Measurements from ENCODE around the gene NEK8.

Gene NEK8

DNA sequence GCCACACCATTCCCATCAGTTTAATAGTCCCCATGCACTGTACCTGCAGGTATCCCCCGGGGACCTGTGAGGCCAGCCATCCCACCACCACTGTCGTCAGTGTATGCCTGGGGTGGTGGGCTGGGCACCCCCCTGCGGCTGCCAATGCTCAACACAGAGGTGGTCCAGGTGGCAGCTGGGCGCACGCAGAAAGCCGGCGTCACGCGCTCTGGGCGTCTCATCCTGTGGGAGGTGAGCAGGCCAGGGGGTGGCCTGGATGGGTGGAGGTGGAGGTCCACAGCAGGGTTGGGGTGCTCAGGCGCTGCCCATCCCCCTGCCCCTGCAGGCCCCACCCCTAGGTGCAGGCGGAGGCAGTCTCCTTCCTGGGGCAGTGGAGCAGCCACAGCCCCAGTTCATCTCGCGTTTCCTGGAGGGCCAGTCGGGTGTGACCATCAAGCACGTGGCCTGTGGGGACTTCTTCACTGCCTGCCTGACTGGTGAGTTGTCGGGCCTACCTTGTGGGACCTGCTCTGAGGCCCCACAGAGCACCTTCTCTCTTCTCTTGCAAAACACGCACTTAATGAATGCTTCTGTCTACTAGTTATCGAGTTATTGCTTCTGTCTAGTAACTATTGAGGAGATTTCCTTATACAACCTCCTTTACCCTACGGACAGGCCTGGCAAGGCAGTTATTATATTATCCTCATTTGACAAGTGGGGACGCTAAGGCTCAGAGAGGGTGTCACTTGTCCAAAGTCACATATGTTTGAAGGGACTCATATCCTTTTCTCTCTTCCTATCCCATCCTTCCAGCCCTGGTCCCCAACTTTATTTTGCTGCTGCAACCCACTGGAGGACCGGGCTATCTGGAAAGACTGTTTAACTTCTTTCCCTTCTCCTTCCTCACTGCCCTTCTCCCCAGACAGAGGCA is 9.4 kb downstream of the NEK8 start:
- TF ChIP-seq, protein P1, sequence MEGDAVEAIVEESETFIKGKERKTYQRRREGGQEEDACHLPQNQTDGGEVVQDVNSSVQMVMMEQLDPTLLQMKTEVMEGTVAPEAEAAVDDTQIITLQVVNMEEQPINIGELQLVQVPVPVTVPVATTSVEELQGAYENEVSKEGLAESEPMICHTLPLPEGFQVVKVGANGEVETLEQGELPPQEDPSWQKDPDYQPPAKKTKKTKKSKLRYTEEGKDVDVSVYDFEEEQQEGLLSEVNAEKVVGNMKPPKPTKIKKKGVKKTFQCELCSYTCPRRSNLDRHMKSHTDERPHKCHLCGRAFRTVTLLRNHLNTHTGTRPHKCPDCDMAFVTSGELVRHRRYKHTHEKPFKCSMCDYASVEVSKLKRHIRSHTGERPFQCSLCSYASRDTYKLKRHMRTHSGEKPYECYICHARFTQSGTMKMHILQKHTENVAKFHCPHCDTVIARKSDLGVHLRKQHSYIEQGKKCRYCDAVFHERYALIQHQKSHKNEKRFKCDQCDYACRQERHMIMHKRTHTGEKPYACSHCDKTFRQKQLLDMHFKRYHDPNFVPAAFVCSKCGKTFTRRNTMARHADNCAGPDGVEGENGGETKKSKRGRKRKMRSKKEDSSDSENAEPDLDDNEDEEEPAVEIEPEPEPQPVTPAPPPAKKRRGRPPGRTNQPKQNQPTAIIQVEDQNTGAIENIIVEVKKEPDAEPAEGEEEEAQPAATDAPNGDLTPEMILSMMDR (conservative IDR thresholded peaks at IDR 0.05; ENCODE audit: low read depth): no peak
- CTCF ChIA-PET: no interaction called here
- peak overlapping the region; percentile 100 for H3K27ac ChIP-seq
- POLR2A ChIA-PET (ENCODE audit: low non-redundant PET): no interaction called here
- DNase-seq (ENCODE audit: low spot score): no peak

DNA sequence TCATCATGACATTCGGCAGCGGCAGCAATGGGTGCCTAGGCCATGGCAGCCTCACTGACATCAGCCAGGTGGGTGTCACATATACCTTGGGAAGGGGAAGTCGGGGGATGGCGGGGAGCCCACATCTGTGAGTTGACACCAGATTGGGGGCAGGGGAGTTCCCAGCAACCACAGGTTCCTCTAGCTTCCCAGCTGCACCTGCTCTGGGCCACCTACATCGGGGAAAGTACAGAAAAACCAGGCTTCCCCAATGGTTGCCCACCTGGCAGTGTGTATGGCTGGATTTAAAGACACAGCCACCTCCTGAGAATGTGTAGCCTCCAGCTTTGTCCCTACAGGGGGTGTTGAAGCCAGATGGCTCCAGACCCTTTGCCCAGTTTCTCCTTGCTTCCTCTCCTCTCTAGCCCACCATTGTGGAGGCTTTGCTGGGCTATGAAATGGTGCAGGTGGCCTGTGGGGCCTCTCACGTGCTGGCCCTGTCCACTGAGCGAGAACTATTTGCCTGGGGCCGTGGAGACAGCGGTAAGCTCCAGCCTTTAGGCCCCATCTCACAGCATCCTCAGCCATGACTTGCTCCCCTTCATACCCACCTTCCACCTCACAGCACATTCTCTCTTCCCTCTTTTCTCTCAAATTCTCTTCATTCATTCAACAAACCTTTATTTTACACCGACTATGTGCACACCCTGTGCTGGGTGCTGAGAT is 10.2 kb downstream of the NEK8 start:
- CTCF ChIA-PET: interaction anchor here (0.6 kb wide), 1 partner anchor 12 kb away, joined by 6 read pairs; no protein-coding TSS in a partner anchor
- peak overlapping the region; percentile 100 for H3K27ac ChIP-seq
- TF ChIP-seq, protein P1 (conservative IDR thresholded peaks at IDR 0.05; ENCODE audit: low read depth): no peak
- POLR2A ChIA-PET (ENCODE audit: low non-redundant PET): no interaction called here
- no peak for DNase-seq (ENCODE audit: low spot score)

DNA sequence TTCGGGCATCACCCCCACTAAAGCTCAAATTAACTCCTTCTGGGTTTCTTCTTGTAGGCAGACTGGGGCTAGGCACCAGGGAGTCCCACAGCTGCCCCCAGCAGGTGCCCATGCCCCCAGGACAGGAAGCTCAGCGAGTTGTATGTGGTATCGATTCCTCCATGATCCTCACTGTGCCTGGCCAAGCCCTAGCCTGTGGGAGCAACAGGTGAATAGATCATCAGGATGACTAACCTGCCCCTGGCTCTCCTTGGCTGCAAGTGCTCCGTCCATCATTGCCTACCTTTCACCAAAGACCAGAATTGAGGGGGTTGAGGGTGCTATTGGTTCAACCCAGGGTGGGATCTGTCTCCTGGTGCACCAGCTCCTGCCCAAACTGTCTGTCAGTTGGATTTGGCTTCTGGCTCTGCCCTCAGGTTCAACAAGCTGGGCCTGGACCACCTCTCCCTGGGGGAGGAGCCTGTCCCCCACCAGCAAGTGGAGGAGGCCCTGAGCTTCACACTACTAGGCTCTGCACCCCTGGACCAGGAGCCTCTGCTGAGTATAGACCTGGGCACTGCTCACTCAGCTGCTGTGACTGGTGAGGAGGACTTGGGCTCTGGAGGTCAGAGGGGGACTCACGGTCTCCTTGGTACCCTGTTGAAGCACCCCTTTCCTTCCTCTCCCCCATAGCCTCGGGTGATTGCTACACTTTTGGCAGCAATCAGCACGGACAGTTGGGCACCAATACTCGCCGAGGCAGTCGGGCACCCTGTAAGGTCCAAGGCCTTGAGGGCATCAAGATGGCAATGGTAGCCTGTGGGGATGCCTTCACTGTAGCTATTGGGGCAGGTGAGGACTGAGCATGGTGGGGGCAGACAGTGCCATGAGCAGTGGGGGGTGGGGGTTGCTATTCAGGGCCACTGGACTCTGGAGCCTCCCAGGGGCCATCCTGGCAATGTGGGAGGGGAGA is 12.1 kb downstream of the NEK8 start:
- DNase-seq (ENCODE audit: low spot score): no peak
- peak overlapping the region; percentile 100 for H3K27ac ChIP-seq
- POLR2A ChIA-PET (ENCODE audit: low non-redundant PET): interaction anchor here (6.8 kb wide), 1 partner anchor 14 kb away, joined by 95 read pairs; the partner anchor contains the start of genes NEK8 and TLCD1
- TF ChIP-seq, protein P1 (conservative IDR thresholded peaks at IDR 0.05; ENCODE audit: low read depth): no peak
- CTCF ChIA-PET: interaction anchor here (14.3 kb wide), 1 partner anchor 14 kb away, joined by 249 read pairs; the partner anchor contains the start of genes NEK8 and TLCD1

DNA sequence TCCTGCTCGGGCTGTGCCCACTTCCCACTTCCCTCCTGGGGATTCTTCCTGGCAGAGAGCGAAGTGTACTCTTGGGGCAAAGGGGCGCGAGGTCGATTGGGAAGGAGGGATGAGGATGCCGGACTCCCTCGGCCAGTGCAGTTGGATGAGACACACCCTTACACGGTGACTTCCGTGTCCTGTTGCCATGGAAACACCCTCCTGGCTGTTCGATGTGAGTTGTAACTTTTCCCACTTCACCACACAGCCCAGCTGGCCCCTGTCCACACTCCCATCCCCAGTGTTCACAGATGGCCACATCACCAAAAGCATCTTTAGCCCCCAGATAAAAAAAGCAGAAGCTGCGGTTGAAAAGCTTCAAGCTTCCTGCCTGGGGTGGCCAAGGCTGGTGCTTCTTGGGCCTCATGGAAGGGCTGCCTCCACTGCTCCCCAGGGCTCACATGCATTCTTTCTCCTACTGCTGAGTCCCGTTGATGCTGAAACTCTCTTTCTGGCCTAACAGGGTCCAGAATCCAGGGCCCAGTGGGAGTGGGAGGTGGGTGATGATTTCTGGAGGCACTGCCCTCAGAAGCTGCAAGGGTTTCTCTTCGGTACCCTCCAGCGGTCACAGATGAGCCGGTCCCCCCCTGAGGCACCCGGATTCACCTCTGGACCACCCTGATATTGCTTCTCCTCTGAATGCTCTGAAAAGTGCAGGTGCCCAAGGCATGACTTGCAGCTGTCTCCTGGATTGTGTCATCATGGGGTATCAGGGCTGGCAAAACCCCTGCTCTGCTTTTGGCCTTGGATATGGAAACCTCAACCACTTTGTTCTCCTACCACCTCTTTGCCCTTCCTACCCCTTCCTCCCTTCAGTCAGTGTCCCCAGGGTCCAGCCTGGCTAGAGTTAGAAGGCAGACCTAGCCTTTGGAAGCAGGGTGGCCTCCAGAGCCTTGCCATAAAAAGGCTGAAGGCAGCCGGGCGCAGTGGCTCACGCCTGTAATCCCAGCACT is 13.1 kb downstream of the NEK8 start:
- DNase-seq (ENCODE audit: low spot score): no peak
- H3K27ac ChIP-seq: peak overlapping the region; percentile 100
- ChIA-PET POLR2A (ENCODE audit: low non-redundant PET) (interaction anchor here (6.8 kb wide), 1 partner anchor 15 kb away, joined by 95 read pairs; the partner anchor contains the start of genes NEK8 and TLCD1), CTCF (interaction anchor here (14.3 kb wide), 1 partner anchor 15 kb away, joined by 249 read pairs; the partner anchor contains the start of genes NEK8 and TLCD1)
- TF ChIP-seq, protein P1 (conservative IDR thresholded peaks at IDR 0.05; ENCODE audit: low read depth): no peak
